ENCODE measurements around the gene PRRC2A. TPM values are rescaled to one million over a fixed set of nuclear protein-coding genes. Genes with fewer than 3 reads are reported as not detected.
A peak's percentile ranks its signal among the peaks of the same experiment; 100 is the strongest.

PRRC2A gene
- total and polyA plus RNA-seq, 9 donors = 51.3 to 175 (median 151) TPM

- peak; percentile 93 for DNase-seq
Observed at GRCh38 chr6:31651602-31652191, 31.2 kb downstream of the PRRC2A start.

GRCh38 chr6:31652925-31653724 lies 32.6 kb downstream of the PRRC2A start:
- Histone ChIP-seq H3K4me1 (ENCODE audit: control insufficient read depth, insufficient read depth, low read length) (peaks cover 18% of the 10 kb centered on the region), H3K4me3 (ENCODE audit: low read length) (peak overlapping the region; percentile 94), H3K36me3 (ENCODE audit: control insufficient read depth, insufficient read depth, low read length) (peaks cover 41% of the 10 kb centered on the region), H3K27me3 (ENCODE audit: control insufficient read depth, insufficient read depth, low read length) (no peaks in the 10 kb centered on the region), H3K9me3 (replicated peaks; ENCODE audit: control insufficient read depth, low read depth, low read length) (no peaks in the 10 kb centered on the region), H3K27ac (ENCODE audit: low read length) (peak overlapping the region; percentile 100)
- peak; percentile 98 for DNase-seq
- 0% methylated on average over 23 of the region's 37 CpGs for WGBS (ENCODE audit: insufficient coverage)

More at GRCh38 chr6:31651602-31652191, 31.2 kb downstream of the PRRC2A start:
- Histone ChIP-seq H3K27me3 (ENCODE audit: control insufficient read depth, insufficient read depth, low read length) (no peaks in the 10 kb centered on the region), H3K4me1 (ENCODE audit: control insufficient read depth, insufficient read depth, low read length) (peaks cover 17% of the 10 kb centered on the region), H3K4me3 (ENCODE audit: low read length) (peak overlapping the region; percentile 94), H3K9me3 (replicated peaks; ENCODE audit: control insufficient read depth, low read depth, low read length) (no peaks in the 10 kb centered on the region), H3K27ac (ENCODE audit: low read length) (peak overlapping the region; percentile 100), H3K36me3 (ENCODE audit: control insufficient read depth, insufficient read depth, low read length) (peaks cover 41% of the 10 kb centered on the region)
- WGBS (ENCODE audit: insufficient coverage) = 0% methylated on average over 24 of the region's 29 CpGs

- peaks cover 33% of the 10 kb centered on the region for H3K4me1 ChIP-seq (ENCODE audit: control insufficient read depth, insufficient read depth, low read length)
- peaks cover 28% of the 10 kb centered on the region for H3K36me3 ChIP-seq (ENCODE audit: control insufficient read depth, insufficient read depth, low read length)
- no peak for DNase-seq
- WGBS (ENCODE audit: insufficient coverage) = 100% methylated on average over 1 of the region's 8 CpGs
- no peaks in the 10 kb centered on the region for H3K9me3 ChIP-seq (replicated peaks; ENCODE audit: control insufficient read depth, low read depth, low read length)
- H3K27ac ChIP-seq (ENCODE audit: low read length) = no peak overlapping the region
- no peaks in the 10 kb centered on the region for H3K27me3 ChIP-seq (ENCODE audit: control insufficient read depth, insufficient read depth, low read length)
- H3K4me3 ChIP-seq (ENCODE audit: low read length) = no peak overlapping the region
Observed at GRCh38 chr6:31654574-31655348, 34.2 kb downstream of the PRRC2A start.

GRCh38 chr6:31655349-31656237 lies 35.1 kb downstream of the PRRC2A start, which contains the start of gene APOM:
Gene APOM (plus strand): TSS chr6:31655894. CDS start chr6:31655967, 73 bp downstream.
- no peak for DNase-seq
- H3K36me3 ChIP-seq (ENCODE audit: control insufficient read depth, insufficient read depth, low read length) = peaks cover 25% of the 10 kb centered on the region
- H3K27me3 ChIP-seq (ENCODE audit: control insufficient read depth, insufficient read depth, low read length) = no peaks in the 10 kb centered on the region
- H3K27ac ChIP-seq (ENCODE audit: low read length) = no peak within 1 kb of the TSS
- no peak within 1 kb of the TSS for H3K4me3 ChIP-seq (ENCODE audit: low read length)
- H3K4me1 ChIP-seq (ENCODE audit: control insufficient read depth, insufficient read depth, low read length) = peaks cover 37% of the 10 kb centered on the region
- WGBS (ENCODE audit: insufficient coverage) = 88% methylated on average over 7 of the region's 8 CpGs
- H3K9me3 ChIP-seq (replicated peaks; ENCODE audit: control insufficient read depth, low read depth, low read length) = no peaks in the 10 kb centered on the region

GRCh38 chr6:31657406-31658157 lies 37.1 kb downstream of the PRRC2A start:
- no peaks in the 10 kb centered on the region for H3K27me3 ChIP-seq (ENCODE audit: control insufficient read depth, insufficient read depth, low read length)
- H3K27ac ChIP-seq (ENCODE audit: low read length) = no peak overlapping the region
- no peak for DNase-seq
- H3K4me3 ChIP-seq (ENCODE audit: low read length) = no peak overlapping the region
- peaks cover 34% of the 10 kb centered on the region for H3K4me1 ChIP-seq (ENCODE audit: control insufficient read depth, insufficient read depth, low read length)
- H3K36me3 ChIP-seq (ENCODE audit: control insufficient read depth, insufficient read depth, low read length) = peaks cover 31% of the 10 kb centered on the region
- 68% methylated on average over 2 of the region's 6 CpGs for WGBS (ENCODE audit: insufficient coverage)
- H3K9me3 ChIP-seq (replicated peaks; ENCODE audit: control insufficient read depth, low read depth, low read length) = no peaks in the 10 kb centered on the region

- H3K4me3 ChIP-seq (ENCODE audit: low read length) = no peak overlapping the region
- peaks cover 38% of the 10 kb centered on the region for H3K36me3 ChIP-seq (ENCODE audit: control insufficient read depth, insufficient read depth, low read length)
- no peak for DNase-seq
- H3K27me3 ChIP-seq (ENCODE audit: control insufficient read depth, insufficient read depth, low read length) = no peaks in the 10 kb centered on the region
- WGBS (ENCODE audit: insufficient coverage) = 84% methylated on average over 2 of the region's 4 CpGs
- H3K4me1 ChIP-seq (ENCODE audit: control insufficient read depth, insufficient read depth, low read length) = peaks cover 34% of the 10 kb centered on the region
- no peak overlapping the region for H3K27ac ChIP-seq (ENCODE audit: low read length)
- H3K9me3 ChIP-seq (replicated peaks; ENCODE audit: control insufficient read depth, low read depth, low read length) = no peaks in the 10 kb centered on the region
Observed at GRCh38 chr6:31658158-31658688, 37.7 kb downstream of the PRRC2A start.

GRCh38 chr6:31658983-31659648 lies 38.6 kb downstream of the PRRC2A start:
- H3K27ac ChIP-seq (ENCODE audit: low read length) = peak overlapping the region; percentile 90
- WGBS (ENCODE audit: insufficient coverage) = 80% methylated on average over 10 of the region's 13 CpGs
- no peaks in the 10 kb centered on the region for H3K27me3 ChIP-seq (ENCODE audit: control insufficient read depth, insufficient read depth, low read length)
- H3K36me3 ChIP-seq (ENCODE audit: control insufficient read depth, insufficient read depth, low read length) = peaks cover 45% of the 10 kb centered on the region
- peak overlapping the region; percentile 72 for H3K4me3 ChIP-seq (ENCODE audit: low read length)
- peaks cover 35% of the 10 kb centered on the region for H3K4me1 ChIP-seq (ENCODE audit: control insufficient read depth, insufficient read depth, low read length)
- H3K9me3 ChIP-seq (replicated peaks; ENCODE audit: control insufficient read depth, low read depth, low read length) = no peaks in the 10 kb centered on the region
- DNase-seq = no peak

GRCh38 chr6:31659649-31660380 lies 39.3 kb downstream of the PRRC2A start:
- Histone ChIP-seq H3K9me3 (replicated peaks; ENCODE audit: control insufficient read depth, low read depth, low read length) (no peaks in the 10 kb centered on the region), H3K36me3 (ENCODE audit: control insufficient read depth, insufficient read depth, low read length) (peaks cover 46% of the 10 kb centered on the region), H3K27me3 (ENCODE audit: control insufficient read depth, insufficient read depth, low read length) (no peaks in the 10 kb centered on the region), H3K4me1 (ENCODE audit: control insufficient read depth, insufficient read depth, low read length) (peaks cover 39% of the 10 kb centered on the region), H3K27ac (ENCODE audit: low read length) (peak overlapping the region; percentile 90), H3K4me3 (ENCODE audit: low read length) (peak overlapping the region; percentile 72)
- DNase-seq = peak; percentile 46
- WGBS (ENCODE audit: insufficient coverage) = 36% methylated on average over 12 of the region's 13 CpGs

Data from muscle of leg (tissue), 11 donors.